Pancreas (tissue), 10 donors: ENCODE results near the gene TCAIM. TPM values are rescaled to one million over a fixed set of nuclear protein-coding genes. Genes with fewer than 3 reads are reported as not detected.

Experiments used
- ATAC-seq, 4 donors: fragments of 200-7000 bp; cut with Tn5 transposase; one replicate each; pipeline versions ENCODE4 v1.8.0 to v1.9.1; 2020; ENCODE audit warnings: mild to moderate bottlenecking in 4 of 4, moderate library complexity in 4 of 4
- DNase-seq, 6 donors: peaks; one replicate each; pipeline ENCODE4 v3.0.0-alpha.2; 2020
- FAIRE-seq: peaks from 2 replicates; lab custom pipeline; 2012; peaks lifted over from hg19 to GRCh38; lab: Jason Lieb, UNC
- H3K27ac ChIP-seq, 4 donors: fragments of 200-600 bp; sonication (generic); 1 replicate in 3 of 4; 2 replicates in 1 of 4; pipeline versions ENCODE4 v1.5.0 to v1.8.0; 2020
- H3K27me3 ChIP-seq, 4 donors: fragments of 200-600 bp; one replicate each; pipeline ENCODE4 v1.8.0; 2021
- H3K36me3 ChIP-seq, 3 donors: fragments of 200-600 bp; sonication (generic) in 1 of 3; one replicate each; pipeline versions ENCODE4 v1.5.0 to v1.8.0; 2020 to 2021
- H3K4me1 ChIP-seq, 3 donors: fragments of 200-600 bp; one replicate each; pipeline ENCODE4 v1.8.0; 2021
- H3K4me3 ChIP-seq, 4 donors: fragments of 200-600 bp; sonication (generic) in 2 of 4; one replicate each; pipeline versions ENCODE4 v1.5.0 to v1.8.0; 2020 to 2021
- H3K9me3 ChIP-seq, 4 donors: fragments of 200-600 bp; one replicate each; pipeline ENCODE4 v1.8.0; 2021
- CTCF ChIP-seq, 4 donors: fragments of 200-600 bp; sonication (generic) in 3 of 4; IDR thresholded peaks; one replicate each; pipeline versions ENCODE4 v1.5.0 to v1.8.0; 2021; ENCODE audit warnings: antibody characterized with exemption in 4 of 4
- WGBS, 2 donors: extraction: QIAGEN DNeasy Blood & Tissue Kit; methylation state at CpG; one replicate each; pipeline ENCODE4 v1.1.7; 2013; 5-methylcytosine and 5-hydroxymethylcytosine counted together
- intact Hi-C, 3 donors: fragments of 100-400 bp; cut with DNase I; formaldehyde crosslinking; loops; one replicate each; pipeline versions ENCODE4 v1.11.1 to v1.14.2; 2022
- polyA plus RNA-seq, 2 donors: library from polyadenylated mRNA; stranded (reverse); fragments of 200-250 nt; gene quantifications; one replicate each; pipeline ENCODE4 v1.2.3, GENCODE V29; 2013
- total RNA-seq, 6 donors: library from RNA; stranded (reverse); fragmentation: NEBNext Ultra II Directional in 4 of 6; extraction: Animal tissue kit (Norgen Biotek cat#: 25700) in 4 of 6; gene quantifications; one replicate each; pipeline versions ENCODE4 v1.2.1 to v1.2.4, GENCODE V29; 2021 to 2023
- donor health status: healthy with polysubstance abuse.
- donor health status: DM: no; HTN: no; CAD: no; lungs with moderate emphysema.
- donor health status: DM: no; HTN: no; CAD: no.
- donor health status: control.
- donor health status: control.
- donor health status: Bipolar disorder and iron deficiency.
- donor health status: DM: yes; HTN: yes; CAD: no.
- donor health status: DM: no; HTN: no; CAD: no.
- donor health status: DM: no; HTN: no; CAD: no.
- donor health status: DM: yes; HTN: yes; CAD: no.

Gene TCAIM
- total and polyA plus RNA-seq, 8 donors: 4.9 to 15.4 (median 10.7) TPM

GRCh38 chr3:44353355-44353924, 14.9 kb downstream of the TCAIM start:
- no peak for ATAC-seq
- H3K36me3 ChIP-seq: peaks cover 0 to 7% (median 0%) of the 10 kb centered on the region in 3 donors
- no peak for DNase-seq
- intact Hi-C loops: no loop called here
- WGBS, 2 donors: 83 to 90% methylated on average over 1 of the region's 1 CpG
- no peaks in the 10 kb centered on the region for H3K9me3 ChIP-seq
- peaks cover 0 to 12% (median 10%) of the 10 kb centered on the region in 3 donors for H3K4me1 ChIP-seq
- no peak for TF ChIP-seq CTCF (IDR thresholded peaks at IDR 0.05)
- no peak overlapping the region for H3K4me3 ChIP-seq
- FAIRE-seq: no peak
- no peaks in the 10 kb centered on the region for H3K27me3 ChIP-seq
- no peak overlapping the region for H3K27ac ChIP-seq

GRCh38 chr3:44355362-44356033, 16.9 kb downstream of the TCAIM start:
- intact Hi-C loops: no loop called here
- FAIRE-seq (peak; percentile 17), DNase-seq (peak in 1 of 6 donors; percentile 22), ATAC-seq (peak; percentile 90 to 97 (median 94))
- 12 to 13% methylated on average over 2 of the region's 2 CpGs for WGBS, 2 donors
- no peak overlapping the region for H3K4me3 ChIP-seq
- H3K27ac ChIP-seq: peak overlapping the region in 3 of 4 donors; percentile 17 to 70 (median 29)
- peaks cover 0 to 11% (median 0%) of the 10 kb centered on the region in 3 donors for H3K36me3 ChIP-seq
- TF ChIP-seq CTCF (IDR thresholded peaks at IDR 0.05): no peak
- peaks cover 0 to 12% (median 10%) of the 10 kb centered on the region in 3 donors for H3K4me1 ChIP-seq
- H3K27me3 ChIP-seq: no peaks in the 10 kb centered on the region
- no peaks in the 10 kb centered on the region for H3K9me3 ChIP-seq

- TF ChIP-seq CTCF (IDR thresholded peaks at IDR 0.05): no peak
- DNase-seq: no peak
- no peaks in the 10 kb centered on the region for H3K27me3 ChIP-seq
- FAIRE-seq: no peak
- H3K4me1 ChIP-seq: peaks cover 6 to 32% (median 27%) of the 10 kb centered on the region in 3 donors
- no peak overlapping the region for H3K4me3 ChIP-seq
- ATAC-seq: no peak
- peaks cover 0 to 11% (median 0%) of the 10 kb centered on the region in 3 donors for H3K36me3 ChIP-seq
- 56% methylated on average over 3 of the region's 3 CpGs for WGBS, 2 donors
- intact Hi-C loops: no loop called here
- H3K27ac ChIP-seq: peak overlapping the region in 1 of 4 donors; percentile 1
- H3K9me3 ChIP-seq: no peaks in the 10 kb centered on the region
Measured at GRCh38 chr3:44359146-44359751, 20.7 kb downstream of the TCAIM start.

- DNase-seq (peak in 3 of 6 donors; percentile 24 to 33 (median 26)), FAIRE-seq (no peak), ATAC-seq (peak; percentile 94 to 97 (median 96))
- 5 to 26% methylated on average over 1 to 2 of the region's 2 CpGs for WGBS, 2 donors
- no peak for TF ChIP-seq CTCF (IDR thresholded peaks at IDR 0.05)
- H3K4me3 ChIP-seq: no peak overlapping the region
- H3K4me1 ChIP-seq: peaks cover 6 to 23% (median 21%) of the 10 kb centered on the region in 3 donors
- intact Hi-C loops: no loop called here
- H3K9me3 ChIP-seq: no peaks in the 10 kb centered on the region
- H3K27me3 ChIP-seq: no peaks in the 10 kb centered on the region
- peak overlapping the region in 2 of 4 donors; percentile 57 to 64 for H3K27ac ChIP-seq
- H3K36me3 ChIP-seq: peaks cover 0 to 6% (median 4%) of the 10 kb centered on the region in 3 donors
Measured at GRCh38 chr3:44363591-44363990, 25.0 kb downstream of the TCAIM start.
